SK-N-SH (cell line): Measurements from ENCODE around the gene RAB25. TPM values are rescaled to one million over a fixed set of nuclear protein-coding genes. Genes with fewer than 3 reads are reported as not detected.
A peak's percentile ranks its signal among the peaks of the same experiment; 100 is the strongest.

Experiments used
- CTCF ChIA-PET: fragments of 300-600, 350-600 bp; formaldehyde crosslinking; extraction: SDS; loops from one replicate; lab custom pipeline; 2021; lab: Yijun Ruan, JAX
- POLR2A ChIA-PET: fragments of 350-600 bp; sonication (Branson Sonifier 250); formaldehyde crosslinking; extraction: SDS; loops from one replicate; lab custom pipeline; 2020; ENCODE audit warnings: antibody characterized with exemption, inconsistent platforms; lab: Yijun Ruan, JAX
- DNase-seq: peaks from one replicate; pipeline ENCODE4 v3.0.0; 2012
- H2AFZ ChIP-seq: fragments of 200-600 bp; sonication (generic); 2 replicates; pipeline ENCODE4 v1.8.1; 2016; ENCODE audit warnings: antibody characterized with exemption, mild to moderate bottlenecking, low read depth
- H3F3A ChIP-seq: fragments of 200-600 bp; sonication (generic); replicated peaks from 2 replicates; pipeline ENCODE3; 2016; ENCODE audit warnings: antibody characterized with exemption, mild to moderate bottlenecking; ENCODE audit not compliant: insufficient read depth
- H3K27ac ChIP-seq, 2 experiments: fragments of 200-500 bp in 1 of 2; fragments of 200-600 bp in 1 of 2; sonication (Bioruptor generic) in 1 of 2; sonication (generic), shearing (Covaris generic) in 1 of 2; 2 replicates each; pipeline versions ENCODE4 v1.5.1 to v1.6.1; 2014 to 2016; ENCODE audit warnings: low read depth in 2 of 2, inconsistent platforms in 1 of 2, low read length in 1 of 2, mild to moderate bottlenecking in 1 of 2, mixed read lengths in 1 of 2
- H3K27me3 ChIP-seq: fragments of 200-600 bp; sonication (generic), shearing (Covaris generic); 2 replicates; pipeline ENCODE4 v1.6.1; 2016; ENCODE audit warnings: mixed run types; ENCODE audit not compliant: insufficient read depth
- H3K36me3 ChIP-seq, 2 experiments: fragments of 200-500 bp in 1 of 2; fragments of 200-600 bp in 1 of 2; sonication (Bioruptor generic) in 1 of 2; sonication (generic) in 1 of 2; replicated peaks in 1 of 2; 2 replicates each; pipeline versions ENCODE3 to v1.5.1; 2014 to 2016; ENCODE audit warnings: low read length in 1 of 2, mild to moderate bottlenecking in 1 of 2; ENCODE audit not compliant: insufficient read depth in 2 of 2, control insufficient read depth in 1 of 2
- H3K4me1 ChIP-seq, 2 experiments: fragments of 200-500 bp in 1 of 2; fragments of 200-600 bp in 1 of 2; sonication (Bioruptor generic) in 1 of 2; sonication (generic), shearing (Covaris generic) in 1 of 2; 2 replicates each; pipeline versions ENCODE4 v1.5.1 to v1.6.1; 2014 to 2016; ENCODE audit warnings: low read depth in 1 of 2, low read length in 1 of 2, mixed run types in 1 of 2; ENCODE audit not compliant: insufficient read depth in 2 of 2, control insufficient read depth in 1 of 2
- H3K4me2 ChIP-seq: fragments of 200-600 bp; sonication (generic), shearing (Covaris generic); 2 replicates; pipeline ENCODE4 v1.6.1; 2017; ENCODE audit warnings: mixed run types
- H3K4me3 ChIP-seq, 2 experiments: fragments of 200-500 bp in 1 of 2; fragments of 200-600 bp in 1 of 2; sonication (Bioruptor generic) in 1 of 2; sonication (generic), shearing (Covaris generic) in 1 of 2; 2 replicates each; pipeline versions ENCODE4 v1.5.1 to v1.8.1; 2014 to 2016; ENCODE audit warnings: low read depth in 2 of 2, inconsistent platforms in 1 of 2, low read length in 1 of 2, mild to moderate bottlenecking in 1 of 2, mixed read lengths in 1 of 2, moderate library complexity in 1 of 2
- H3K79me2 ChIP-seq: fragments of 200-600 bp; sonication (generic); 2 replicates; pipeline ENCODE4 v1.8.1; 2017; ENCODE audit warnings: mild to moderate bottlenecking; ENCODE audit not compliant: insufficient read depth
- H3K9ac ChIP-seq: fragments of 200-600 bp; sonication (generic); 2 replicates; pipeline ENCODE4 v1.6.1; 2017; ENCODE audit warnings: mixed run types
- H3K9me2 ChIP-seq: fragments of 200-600 bp; sonication (generic); 2 replicates; pipeline ENCODE4 v1.6.1; 2017; ENCODE audit warnings: mixed run types
- H3K9me3 ChIP-seq: fragments of 200-600 bp; sonication (generic); 2 replicates; pipeline ENCODE4 v1.6.1; 2017; ENCODE audit warnings: mixed run types, mild to moderate bottlenecking, moderate library complexity
- H4K20me1 ChIP-seq: fragments of 200-600 bp; sonication (generic); 2 replicates; pipeline ENCODE4 v1.6.1; 2017; ENCODE audit warnings: mild to moderate bottlenecking, mixed run types; ENCODE audit not compliant: insufficient read depth
- EP300 ChIP-seq, 2 experiments: IDR thresholded peaks; 2 replicates each; pipeline versions ENCODE4 v1.4.0 to v1.6.1; 2012; ENCODE audit warnings: borderline replicate concordance in 1 of 2, low read depth in 1 of 2, low read length in 1 of 2
- EZH2phosphoT487 ChIP-seq: fragments of 200-600 bp; sonication (generic); IDR thresholded peaks from 2 replicates; pipeline ENCODE4 v1.6.1; 2017; ENCODE audit warnings: low read depth, mixed run types, mild to moderate bottlenecking, antibody characterized with exemption, moderate library complexity, borderline replicate concordance
- FOSL2 ChIP-seq: IDR thresholded peaks from 2 replicates; pipeline ENCODE4 v1.4.0; 2012; ENCODE audit warnings: low read depth, mild to moderate bottlenecking, moderate library complexity, borderline replicate concordance
- FOXJ3 ChIP-seq: sonication (generic); formaldehyde crosslinking; IDR thresholded peaks from 2 replicates; pipeline ENCODE4 v1.5.1; 2020; ENCODE audit warnings: mild to moderate bottlenecking, missing genetic modification reagents
- FOXM1 ChIP-seq: IDR thresholded peaks from 2 replicates; pipeline ENCODE4 v1.4.0; 2012; ENCODE audit warnings: low read depth, mild to moderate bottlenecking
- GATA2 ChIP-seq: sonication (generic); formaldehyde crosslinking; IDR thresholded peaks from 2 replicates; pipeline ENCODE4 v1.5.0; 2020; ENCODE audit warnings: mild to moderate bottlenecking, missing genetic modification reagents
- IRF3 ChIP-seq: fragments of 150-350 bp; IDR thresholded peaks from 2 replicates; pipeline ENCODE4 v1.6.1; 2016; ENCODE audit warnings: mild to moderate bottlenecking, low read depth, low read length
- MAX ChIP-seq: IDR thresholded peaks from 2 replicates; pipeline ENCODE4 v1.4.0; 2012; ENCODE audit warnings: low read depth
- MXI1 ChIP-seq: IDR thresholded peaks from 2 replicates; pipeline ENCODE4 v1.6.1; 2012; ENCODE audit warnings: mild to moderate bottlenecking, low read depth, low read length, improper control_type of control experiment
- NFIC ChIP-seq: IDR thresholded peaks from 2 replicates; pipeline ENCODE4 v1.4.0; 2012; ENCODE audit warnings: borderline replicate concordance
- NRF1 ChIP-seq: IDR thresholded peaks from 2 replicates; pipeline ENCODE4 v1.6.1; 2012; ENCODE audit warnings: low read depth, mild to moderate bottlenecking, low read length
- REST ChIP-seq: IDR thresholded peaks from 2 replicates; pipeline ENCODE4 v1.6.1; 2012; ENCODE audit warnings: mild to moderate bottlenecking, low read depth, low read length, moderate library complexity
- SMC3 ChIP-seq: IDR thresholded peaks from 2 replicates; pipeline ENCODE4 v1.6.1; 2012; ENCODE audit warnings: low read depth, low read length, improper control_type of control experiment
- TAF1 ChIP-seq: IDR thresholded peaks from 2 replicates; pipeline ENCODE4 v1.6.1; 2012; ENCODE audit warnings: low read depth, mild to moderate bottlenecking, low read length, moderate library complexity, borderline replicate concordance
- USF1 ChIP-seq: IDR thresholded peaks from 2 replicates; pipeline ENCODE4 v1.4.0; 2012; ENCODE audit warnings: low read depth, borderline replicate concordance
- USF2 ChIP-seq: fragments of 150-350 bp; IDR thresholded peaks from 2 replicates; pipeline ENCODE4 v1.6.1; 2017; ENCODE audit warnings: antibody characterized with exemption, low read length, low read depth, borderline replicate concordance
- WGBS: methylation state at CpG from one replicate; pipeline ENCODE4 v1.1.6; 2017; ENCODE audit warnings: low lambda C conversion rate; 5-methylcytosine and 5-hydroxymethylcytosine counted together
- polyA plus RNA-seq, 3 experiments: library from polyadenylated mRNA; depleted of rRNA; stranded (reverse); fragments of >200 nt; gene quantifications; 2 replicates each; pipeline ENCODE4 v1.2.3, GENCODE V29; 2012

RAB25 gene
- polyA plus RNA-seq, 1 of the 3 experiments (the other 2 are of a cell fraction) = not detected

GRCh38 chr1:156106624-156107488, 45.9 kb downstream of the RAB25 start:
- Histone ChIP-seq H2AFZ (no peak overlapping the region), H3K9me2 (no peaks in the 10 kb centered on the region), H3K36me3 (no peaks in the 10 kb centered on the region), H3F3A (peaks cover 47% of the 10 kb centered on the region), H3K9ac (peak overlapping the region; percentile 72), H3K4me2 (peak overlapping the region; percentile 51; the same call in 1 of the 2 replicates), H3K9me3 (no peaks in the 10 kb centered on the region), H3K27ac (peak overlapping the region; percentile 77 to 99), H3K4me3 (no peak overlapping the region), H3K79me2 (peaks cover 32% of the 10 kb centered on the region), H4K20me1 (no peaks in the 10 kb centered on the region), H3K27me3 (no peaks in the 10 kb centered on the region), H3K4me1 (peaks cover 46 to 57% of the 10 kb centered on the region in 2 experiments)
- CTCF ChIA-PET = interaction anchor here (0.9 to 29.6 kb wide), 5 partner anchors 11 to 205 kb away, joined by 3 to 1559 read pairs (median 5); partner anchors contain the start of gene LMNA
- 52% methylated on average over 9 of the region's 14 CpGs for WGBS
- peak; percentile 48 for DNase-seq
- TF ChIP-seq NRF1 (no peak), IRF3 (no peak), MAX (no peak), FOXJ3 (0 out of 2 replicates have a peak, but pooled peaks have one; percentile 20), GATA2 (CRISPR knock-in tag) (peak; percentile 38; the same call in 1 of the 2 replicates), MXI1 (no peak; the same call in 1 of the 2 replicates), NFIC (no peak), SMC3 (no peak), FOSL2 (no peak), EP300 (IDR thresholded peaks at IDR 0.05; ENCODE audit: borderline replicate concordance in 1 of 2, low read depth in 1 of 2, low read length in 1 of 2) (peak in 1 of 2 experiments; percentile 30; a peak in 1 of 4 replicates), USF2 (no peak), EZH2phosphoT487 (no peak), TAF1 (no peak), FOXM1 (no peak), USF1 (no peak), REST (no peak)
- POLR2A ChIA-PET = interaction anchor here (0.7 to 1.9 kb wide), 4 partner anchors 9 to 106 kb away, joined by 3 to 6 read pairs (median 4); partner anchors contain the start of gene PMF1
